ENCODE data around the gene RSKR. TPM values are rescaled to one million over a fixed set of nuclear protein-coding genes. Genes with fewer than 3 reads are reported as not detected.

The RSKR gene
- total RNA-seq, 1 experiment from 2014 or later: 18.9 TPM

GRCh38 chr17:28572259-28573039 lies 41.5 kb downstream of the RSKR start:
- H3K9ac ChIP-seq (ENCODE audit: low read length): peak overlapping the region; percentile 91
- BruUV-seq (replicated peaks): no TSS peak
- H3K9me2 ChIP-seq (ENCODE audit: insufficient read depth): no peaks in the 10 kb centered on the region
- POLR2A ChIA-PET: interaction anchor here (1.3 kb wide), 1 partner anchor 147 kb away, joined by 3 read pairs; the partner anchor contains the start of gene RPL23A
- peaks cover 0 to 2% of the 10 kb centered on the region in 2 experiments; a peak in 1 of 4 replicates for H3K36me3 ChIP-seq (ENCODE audit: control insufficient read depth in 1 of 2, insufficient read depth in 2 of 2, low read length in 2 of 2)
- no peaks in the 10 kb centered on the region for H3K9me3 ChIP-seq (ENCODE audit: control insufficient read depth in 1 of 2, insufficient read depth in 1 of 2, low read depth in 1 of 2, low read length in 2 of 2)
- RAD21 ChIA-PET (ENCODE audit: low non-redundant PET in 1 of 2, low total read pairs in 2 of 2, uncharacterized antibody in 2 of 2, unreplicated experiment in 2 of 2): no interaction called here
- H3K27me3 ChIP-seq (ENCODE audit: insufficient read depth, low read length): no peaks in the 10 kb centered on the region
- DNase-seq (ENCODE audit: low read depth, low spot score): no peak
- intact Hi-C loops (cut with micrococcal nuclease): no loop called here
- no peaks in the 10 kb centered on the region for H4K20me1 ChIP-seq (ENCODE audit: insufficient read depth)
- CTCF ChIA-PET: no interaction called here
- peaks cover 6 to 28% of the 10 kb centered on the region in 2 experiments; a peak in 3 of 4 replicates for H3K4me1 ChIP-seq (ENCODE audit: control insufficient read depth in 1 of 2, insufficient read depth in 2 of 2, low read length in 2 of 2)
- TF ChIP-seq EGR1 (IDR thresholded peaks at IDR 0.05; ENCODE audit: low read depth) (no peak), YY1 (IDR thresholded peaks at IDR 0.05; ENCODE audit: extremely low read depth, insufficient replicate concordance, low read depth, low read length) (no peak), POLR2A (IDR thresholded peaks at IDR 0.05; ENCODE audit: borderline replicate concordance, extremely low read depth, insufficient read depth, insufficient read length) (no peak), JUND (IDR thresholded peaks at IDR 0.05) (no peak), SP1 (IDR thresholded peaks at IDR 0.05; ENCODE audit: low read depth) (no peak), SIN3A (IDR thresholded peaks at IDR 0.05; ENCODE audit: low read depth) (no peak), SRF (IDR thresholded peaks at IDR 0.05; ENCODE audit: low read depth) (no peak), ATF3 (IDR thresholded peaks at IDR 0.05) (no peak), REST (IDR thresholded peaks at IDR 0.05; ENCODE audit: low read depth) (no peak), MAX (IDR thresholded peaks at IDR 0.05) (no peak), EZH2phosphoT487 (IDR thresholded peaks at IDR 0.05; ENCODE audit: borderline replicate concordance) (no peak), ELF1 (IDR thresholded peaks at IDR 0.05; ENCODE audit: borderline replicate concordance, low read depth) (no peak), ZFX (IDR thresholded peaks at IDR 0.05) (no peak), EZH2 (IDR thresholded peaks at IDR 0.05) (no peak), ZBTB33 (IDR thresholded peaks at IDR 0.05; ENCODE audit: extremely low read depth, insufficient replicate concordance, low read length) (no peak), POLR2AphosphoS5 (IDR thresholded peaks at IDR 0.05; ENCODE audit: low read depth, low read length) (no peak; the same call in 1 of the 2 replicates)
- peak overlapping the region; percentile 99 for H3K4me2 ChIP-seq (ENCODE audit: low read length)
- peaks cover 22% of the 10 kb centered on the region for H3K79me2 ChIP-seq (ENCODE audit: insufficient read depth, low read length)
- no peak overlapping the region for H2AFZ ChIP-seq (ENCODE audit: low read depth, low read length, poor library complexity, severe bottlenecking)
- peak overlapping the region; percentile 34 for H3K27ac ChIP-seq (ENCODE audit: low read depth, low read length)
- H3K4me3 ChIP-seq (replicated peaks in 1 of 2; ENCODE audit: low read depth in 1 of 2, low read length in 2 of 2): peak overlapping the region; percentile 77 to 99
- ATAC-seq: no peak

Measured in HCT116 (cell line).